GM21381 (cell line): ENCODE measurements around the gene HDAC10.

ENCODE experiments used
- ATAC-seq: cut with Tn5 transposase; IDR thresholded peaks from one replicate; pipeline ENCODE4 v1.9.1; 2021; ENCODE audit warnings: mild to moderate bottlenecking, moderate library complexity; ENCODE audit not compliant: unreplicated experiment

HDAC10 gene

GRCh38 chr22:50257451-50258360 lies 6.6 kb upstream of the HDAC10 start:
- no peak for ATAC-seq

DNA sequence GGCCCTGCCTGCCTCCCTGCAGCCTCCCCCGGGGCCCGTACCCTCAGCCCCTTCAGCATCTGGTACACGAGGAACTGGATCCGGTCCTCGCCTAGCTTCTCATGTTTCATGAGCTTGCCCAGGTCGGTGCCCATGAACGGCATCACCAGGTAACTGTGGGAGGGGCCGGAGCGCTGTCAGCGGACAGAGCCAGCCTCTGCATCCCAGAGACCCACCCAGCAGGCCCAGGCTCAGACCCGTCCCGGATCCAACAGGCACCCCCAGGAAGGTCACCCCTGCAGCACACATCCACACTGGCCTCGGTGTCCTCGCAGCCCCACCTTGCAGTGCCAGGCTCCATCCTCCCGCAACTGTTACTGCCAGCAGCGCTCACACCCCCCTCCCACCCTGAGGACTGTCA lies 6.0 kb upstream of the HDAC10 start:
- no peak for ATAC-seq

- ATAC-seq, result no peak
Measured at GRCh38 chr22:50256258-50256862, 5.3 kb upstream of the HDAC10 start.

DNA sequence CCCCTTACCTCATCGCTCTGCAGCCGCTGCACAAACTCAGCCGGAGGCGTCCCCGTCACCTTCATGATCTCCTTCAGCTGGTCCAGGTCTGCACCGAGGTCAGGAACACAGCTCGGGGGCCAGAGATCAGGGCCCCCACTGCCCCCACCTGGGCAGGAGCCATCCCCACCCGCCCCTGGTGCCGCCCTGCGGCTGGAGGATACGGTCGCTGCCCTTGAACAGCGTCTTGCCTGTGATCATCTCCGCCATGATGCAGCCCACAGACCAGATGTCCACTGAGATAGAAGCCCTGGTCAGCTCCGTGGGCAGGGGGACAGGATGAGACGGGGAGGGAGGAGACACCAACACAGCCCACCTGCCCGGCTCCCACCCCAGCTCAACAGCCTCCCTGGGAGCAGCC lies 4.5 kb upstream of the HDAC10 start:
- ATAC-seq, result no peak

- ATAC-seq, result no peak
Measured at GRCh38 chr22:50255099-50255498, 4.0 kb upstream of the HDAC10 start.

DNA sequence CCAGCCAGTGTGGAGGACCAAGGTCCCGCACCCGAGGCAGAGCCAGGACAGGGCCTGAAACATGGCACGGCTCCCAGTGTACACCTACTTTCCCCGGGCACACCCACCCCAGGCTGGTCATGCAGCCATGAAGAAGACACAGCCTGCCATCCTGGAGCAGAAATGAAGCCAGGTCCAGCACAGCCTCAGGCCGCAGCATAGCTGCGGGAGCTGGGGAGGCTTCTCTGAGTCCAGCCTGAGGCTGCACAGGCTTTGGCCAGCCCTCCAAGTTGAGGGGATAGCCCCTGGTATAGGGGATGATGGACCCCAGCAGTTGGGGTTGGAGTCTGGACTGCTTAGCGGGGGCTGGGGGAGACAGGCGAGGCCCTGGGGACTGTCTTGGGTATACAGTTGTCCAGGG lies 2.9 kb upstream of the HDAC10 start:
- no peak for ATAC-seq

GRCh38 chr22:50253046-50253915 lies 2.2 kb upstream of the HDAC10 start:
- no peak for ATAC-seq

GRCh38 chr22:50252082-50253045 lies 1.3 kb upstream of the HDAC10 start:
- ATAC-seq, result no peak

GRCh38 chr22:50251477-50252081 lies 514 bp upstream of the HDAC10 start:
- no peak for ATAC-seq

DNA sequence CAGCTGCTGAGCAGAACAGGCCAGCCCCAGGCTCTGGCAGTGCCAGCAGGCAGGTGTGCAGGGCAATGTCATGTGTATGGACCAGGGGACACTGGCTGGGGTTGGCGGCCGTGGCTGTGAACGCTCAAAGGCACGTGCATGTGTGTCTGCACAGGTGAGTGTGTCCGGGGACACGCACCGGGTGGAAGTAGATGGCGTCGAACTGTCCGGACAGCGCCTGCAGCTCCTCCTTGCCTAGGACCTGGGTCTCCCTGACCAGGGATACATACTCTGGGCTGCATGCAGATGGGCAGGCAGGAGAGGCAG lies 863 bp downstream of the HDAC10 start:
- ATAC-seq, result no peak

DNA sequence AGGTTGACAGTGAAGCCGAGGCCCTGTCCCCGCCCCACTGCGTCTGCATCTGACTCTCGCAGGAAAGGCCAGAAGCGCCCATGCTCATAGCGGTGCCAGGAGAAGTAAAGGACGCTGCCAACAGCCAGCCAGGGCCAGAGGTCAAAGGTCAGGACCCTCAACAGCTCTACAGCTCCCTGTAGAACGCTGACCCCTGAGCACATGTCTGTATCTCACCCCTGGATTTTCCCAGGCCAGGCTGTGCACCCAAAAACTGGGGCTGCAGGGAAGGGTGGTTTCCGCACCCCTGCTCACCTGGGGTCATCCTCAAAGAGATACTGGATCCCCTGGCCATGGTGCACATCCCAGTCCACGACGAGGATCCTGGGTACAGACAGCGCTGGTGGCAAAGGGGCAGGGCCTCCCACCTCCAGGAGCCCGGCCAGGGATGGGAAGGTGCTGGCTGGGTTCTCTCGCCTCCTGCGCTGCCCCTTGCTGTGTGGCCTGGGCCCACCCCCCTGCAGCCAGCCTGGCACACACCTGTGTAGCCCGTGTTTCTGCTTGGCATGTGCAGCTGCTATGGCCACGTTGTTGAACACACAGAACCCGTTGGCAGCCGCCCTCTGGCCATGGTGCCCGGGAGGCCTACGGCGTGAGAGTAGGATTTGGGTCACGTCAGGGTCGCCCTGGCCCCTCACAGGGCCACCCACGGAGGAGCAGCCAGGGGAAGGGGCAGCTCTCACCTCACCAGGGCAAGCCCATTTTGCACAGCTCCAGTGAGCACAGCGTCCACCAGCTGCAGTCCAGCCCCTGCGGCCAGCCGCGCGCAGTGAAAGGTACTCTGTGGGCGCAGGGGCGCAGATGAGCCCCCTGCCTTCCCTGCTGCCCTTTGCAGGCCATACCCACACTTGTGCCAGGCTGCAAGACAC lies 1.5 kb downstream of the HDAC10 start:
- no peak for ATAC-seq

- no peak for ATAC-seq
Measured at GRCh38 chr22:50248196-50249081, 2.6 kb downstream of the HDAC10 start.

GRCh38 chr22:50247748-50248147 lies 3.3 kb downstream of the HDAC10 start:
- no peak for ATAC-seq

- ATAC-seq, result no peak
Measured at GRCh38 chr22:50246242-50247175, 4.6 kb downstream of the HDAC10 start.

- no peak for ATAC-seq
Measured at GRCh38 chr22:50245214-50246072, 5.6 kb downstream of the HDAC10 start.
